Naive thymus-derived CD4-positive, alpha-beta T cell (primary cell): ENCODE results near the gene IFI27L2. TPM values are rescaled to one million over a fixed set of nuclear protein-coding genes. Genes with fewer than 3 reads are reported as not detected.
A peak's percentile ranks its signal among the peaks of the same experiment; 100 is the strongest.

Experiments used
- ATAC-seq: fragments of 150-1000 bp; cut with Tn5 transposase; 2 replicates; pipeline ENCODE4 v1.10.0; 2021; ENCODE audit warnings: mild to moderate bottlenecking, moderate library complexity
- CTCF ChIA-PET: fragments of 350-600 bp; sonication (Branson Sonifier 250); formaldehyde crosslinking; loops from one replicate; lab custom pipeline; 2021; ENCODE audit warnings: antibody characterized with exemption; lab: Charles Lee
- POLR2A ChIA-PET: fragments of 350-600 bp; sonication (Branson Sonifier 250); formaldehyde crosslinking; loops from one replicate; lab custom pipeline; 2021; ENCODE audit warnings: antibody characterized with exemption, inconsistent platforms; lab: Charles Lee
- DNase-seq, 9 donors: peaks; one replicate each; pipeline versions ENCODE4 v3.0.0 to v3.0.0-alpha.2; 2020 to 2022; ENCODE audit warnings: mixed read lengths in 1 of 9
- H3K27ac ChIP-seq: one replicate; pipeline ENCODE4 v1.7.0; 2013; ENCODE audit warnings: mild to moderate bottlenecking, low read depth, low read length, moderate library complexity
- H3K27me3 ChIP-seq, 2 donors: one replicate each; pipeline ENCODE4 v1.7.0; 2013; ENCODE audit warnings: low read length in 2 of 2, mild to moderate bottlenecking in 2 of 2, moderate library complexity in 2 of 2; ENCODE audit not compliant: control insufficient read depth in 2 of 2, insufficient read depth in 2 of 2
- H3K36me3 ChIP-seq, 3 experiments: 1 replicate in 2 of 3; 2 replicates in 1 of 3; pipeline ENCODE4 v1.7.0; 2013; ENCODE audit warnings: low read length in 3 of 3, mild to moderate bottlenecking in 3 of 3, moderate library complexity in 1 of 3; ENCODE audit not compliant: insufficient read depth in 3 of 3, control insufficient read depth in 2 of 3
- H3K4me1 ChIP-seq, 2 donors: one replicate each; pipeline ENCODE4 v1.7.0; 2013; ENCODE audit warnings: low read length in 2 of 2, mild to moderate bottlenecking in 2 of 2, moderate library complexity in 1 of 2; ENCODE audit not compliant: control insufficient read depth in 2 of 2, insufficient read depth in 2 of 2
- H3K4me3 ChIP-seq: 2 replicates; pipeline ENCODE4 v1.7.0; 2013; ENCODE audit warnings: mild to moderate bottlenecking, low read length
- H3K9me3 ChIP-seq, 3 experiments: 1 replicate in 2 of 3; 2 replicates in 1 of 3; pipeline ENCODE4 v1.7.0; 2013; ENCODE audit warnings: low read length in 3 of 3; ENCODE audit not compliant: control insufficient read depth in 2 of 3
- H3K27ac Mint-ChIP-seq, 9 donors: one replicate each; pipeline ENCODE4 v1.8.0; 2020 to 2022; ENCODE audit warnings: mixed read lengths in 9 of 9, mild to moderate bottlenecking in 8 of 9, moderate library complexity in 5 of 9, inconsistent platforms in 2 of 9
- H3K27me3 Mint-ChIP-seq, 5 donors: one replicate each; pipeline ENCODE4 v1.8.0; 2021 to 2022; ENCODE audit warnings: mixed read lengths in 5 of 5, mild to moderate bottlenecking in 1 of 5
- H3K36me3 Mint-ChIP-seq, 5 donors: one replicate each; pipeline ENCODE4 v1.8.0; 2020 to 2022; ENCODE audit warnings: mixed read lengths in 5 of 5, mild to moderate bottlenecking in 3 of 5, inconsistent platforms in 1 of 5
- H3K4me1 Mint-ChIP-seq, 7 donors: one replicate each; pipeline ENCODE4 v1.8.0; 2020 to 2022; ENCODE audit warnings: mixed read lengths in 7 of 7, mild to moderate bottlenecking in 3 of 7, inconsistent platforms in 1 of 7
- H3K4me3 Mint-ChIP-seq, 10 donors: one replicate each; pipeline ENCODE4 v1.8.0; 2020 to 2022; ENCODE audit warnings: mild to moderate bottlenecking in 10 of 10, mixed read lengths in 10 of 10, moderate library complexity in 6 of 10, inconsistent platforms in 2 of 10
- H3K9me3 Mint-ChIP-seq, 11 donors: one replicate each; pipeline ENCODE4 v1.8.0; 2020 to 2022; ENCODE audit warnings: mixed read lengths in 11 of 11, mild to moderate bottlenecking in 4 of 11, inconsistent platforms in 1 of 11, moderate library complexity in 1 of 11
- intact Hi-C, 2 donors: fragments of 100-400 bp; cut with micrococcal nuclease; formaldehyde crosslinking; loops; one replicate each; pipeline ENCODE4 v1.15.1; 2023
- polyA plus RNA-seq, 2 donors: library from polyadenylated mRNA; unstranded; fragments of 300-500 nt; fragmentation: Illumina TruSeq; gene quantifications; one replicate each; pipeline ENCODE4 v1.2.3, GENCODE V29; 2021
- total RNA-seq, 6 experiments: library from RNA in 5 of 6; stranded (reverse) in 5 of 6; gene quantifications; 1 replicate in 5 of 6; 2 replicates in 1 of 6; pipeline ENCODE4 v1.2.3 and lab custom pipeline; 2021 to 2026

IFI27L2 gene
- total and polyA plus RNA-seq, 7 experiments from 2014 or later = 17.2 to 65.8 (median 29.2) TPM

DNA sequence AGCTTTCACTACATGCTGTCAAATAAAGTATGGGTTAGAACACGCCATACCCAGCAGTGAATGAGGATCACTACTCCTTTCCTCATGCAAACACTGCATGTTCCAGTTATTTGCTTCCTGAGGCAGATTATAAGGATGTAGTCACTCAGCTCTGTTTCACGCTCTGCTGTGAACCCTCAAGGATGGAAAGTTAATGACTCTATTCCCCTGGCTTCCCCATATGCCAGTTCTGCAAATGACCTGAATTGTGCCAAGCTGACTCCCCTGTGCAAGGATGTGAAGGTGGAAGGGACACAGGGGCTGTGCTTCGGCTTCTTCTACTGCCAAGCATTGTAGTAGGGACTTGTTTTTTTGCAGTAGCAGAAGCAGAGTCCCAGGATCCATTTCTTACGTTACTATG lies 41.5 kb downstream of the IFI27L2 start:
- POLR2A ChIA-PET = no interaction called here
- CTCF ChIA-PET = no interaction called here
- no peak overlapping the region for H3K4me3 Mint-ChIP-seq

GRCh38 chr14:94081386-94081820 lies 48.0 kb downstream of the IFI27L2 start:
- peaks cover 0 to 26% (median 17%) of the 10 kb centered on the region in 3 experiments for H3K36me3 ChIP-seq
- ChIA-PET CTCF (interaction anchor here (0.7 to 2.4 kb wide), 5 partner anchors 45 to 103 kb away, joined by 3 to 10 read pairs (median 3); no protein-coding TSS in a partner anchor), POLR2A (interaction anchor here (0.8 to 3.9 kb wide), 17 partner anchors 9 to 968 kb away, joined by 3 to 29 read pairs (median 5); partner anchors contain the start of genes IFI27L2, LYSET, MOAP1 and PPP4R4)
- Mint-ChIP-seq H3K4me3 (peak overlapping the region; percentile 90 to 100 (median 99)), H3K36me3 (peaks cover 14 to 40% (median 34%) of the 10 kb centered on the region in 5 donors), H3K4me1 (peaks cover 28 to 53% (median 46%) of the 10 kb centered on the region in 7 donors), H3K9me3 (peaks cover 0 to 5% (median 0%) of the 10 kb centered on the region in 11 donors), H3K27ac (peak overlapping the region; percentile 97 to 100 (median 99)), H3K27me3 (no peaks in the 10 kb centered on the region)
- H3K4me1 ChIP-seq = peaks cover 31 to 32% of the 10 kb centered on the region in 2 donors
- H3K27ac ChIP-seq = peak overlapping the region; percentile 98
- no peaks in the 10 kb centered on the region for H3K27me3 ChIP-seq
- DNase-seq = no peak
- peak overlapping the region; percentile 74 for H3K4me3 ChIP-seq
- no peaks in the 10 kb centered on the region for H3K9me3 ChIP-seq
- peak; percentile 10 for ATAC-seq
- intact Hi-C loops = loop anchor here (1.0 to 10.0 kb wide), 17 partner anchors 8 to 1453 kb away; partner anchors contain the start of genes IFI27L2 (in 2 of the 2), OTUB2 (in 2 of the 2), ASB2 (in 1 of the 2) and BTBD7 (in 1 of the 2)

More for the DNA sequence above, 41.5 kb downstream of the IFI27L2 start:
- DNase-seq (no peak), ATAC-seq (no peak)
- Histone ChIP-seq H3K9me3 (no peaks in the 10 kb centered on the region), H3K27ac (no peak overlapping the region), H3K4me1 (no peaks in the 10 kb centered on the region), H3K4me3 (no peak overlapping the region), H3K27me3 (no peaks in the 10 kb centered on the region), H3K36me3 (no peaks in the 10 kb centered on the region)
- H3K36me3 Mint-ChIP-seq = peaks cover 0 to 15% (median 5%) of the 10 kb centered on the region in 5 donors
- peaks cover 0 to 10% (median 2%) of the 10 kb centered on the region in 7 donors for H3K4me1 Mint-ChIP-seq
- intact Hi-C loops = loop anchor here in 1 of 2 donors (10.0 kb wide), 1 partner anchor 1067 kb away; the partner anchor contains the start of gene DICER1
- H3K9me3 Mint-ChIP-seq = peaks cover 0 to 2% (median 0%) of the 10 kb centered on the region in 11 donors
- H3K27me3 Mint-ChIP-seq = no peaks in the 10 kb centered on the region
- H3K27ac Mint-ChIP-seq = no peak overlapping the region

DNA sequence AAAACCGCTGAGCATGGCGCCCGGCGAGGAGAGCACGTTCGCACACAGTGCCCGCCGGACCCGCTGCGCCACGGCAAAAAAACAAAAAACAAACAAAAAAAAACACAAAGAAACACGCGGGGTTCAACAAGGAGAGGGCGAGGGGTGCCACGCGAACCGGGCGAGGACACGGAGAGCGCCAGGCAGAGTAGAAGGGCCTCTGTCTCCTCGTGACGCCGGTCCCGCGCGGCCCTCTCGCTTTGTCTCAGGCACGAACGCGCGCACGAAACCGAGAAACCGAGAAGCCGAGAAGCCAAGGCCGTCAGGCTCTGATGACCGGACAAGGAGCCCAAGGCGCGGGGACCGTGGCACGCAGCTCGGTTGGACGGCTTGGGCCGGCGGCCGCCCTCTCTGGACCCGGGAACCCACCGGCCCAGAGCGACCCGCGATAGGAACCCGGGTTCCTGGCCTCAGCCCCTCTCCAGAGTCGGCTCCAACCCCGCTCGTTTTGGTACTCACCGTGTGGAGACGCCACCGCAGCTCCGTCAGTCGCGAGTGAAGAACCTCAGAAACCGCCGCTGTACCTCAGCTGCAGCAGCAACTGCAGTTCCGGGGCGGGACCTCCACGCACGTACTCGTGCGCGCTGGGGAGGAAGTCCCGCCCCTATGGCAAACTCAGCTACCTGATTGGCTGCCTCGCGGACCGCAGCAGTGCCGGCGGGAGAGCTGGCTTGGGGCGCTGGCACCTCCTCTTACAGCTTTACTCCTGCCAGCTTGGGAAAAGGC lies 48.6 kb downstream of the IFI27L2 start, which contains the start of the genes DDX24 and IFI27L1:
Gene DDX24, minus strand, starts transcription at position 582 of the 765 bp plus-strand sequence. CDS start 1,460 bp downstream, outside the sequence.
Gene IFI27L1, plus strand, starts transcription at position 690 of the 765 bp plus-strand sequence. CDS start 15,628 bp downstream, outside the sequence.
- peak within 1 kb of the TSS; percentile 98 for H3K27ac ChIP-seq
- no peaks in the 10 kb centered on the region for H3K27me3 Mint-ChIP-seq
- peak within 1 kb of the TSS; percentile 90 to 100 (median 99) for H3K4me3 Mint-ChIP-seq
- peaks cover 0 to 26% (median 17%) of the 10 kb centered on the region in 3 experiments for H3K36me3 ChIP-seq
- peak within 1 kb of the TSS; percentile 97 to 100 (median 99) for H3K27ac Mint-ChIP-seq
- DNase-seq (peak; percentile 92 to 97 (median 96)), ATAC-seq (peak; percentile 99)
- ChIA-PET CTCF (interaction anchor here (0.7 to 2.4 kb wide), 5 partner anchors 45 to 103 kb away, joined by 3 to 10 read pairs (median 3); no protein-coding TSS in a partner anchor), POLR2A (interaction anchor here (0.8 to 3.9 kb wide), 19 partner anchors 9 to 967 kb away, joined by 3 to 29 read pairs (median 5); partner anchors contain the start of genes IFI27L2, LYSET, MOAP1 and PPP4R4)
- no peaks in the 10 kb centered on the region for H3K9me3 ChIP-seq
- peak within 1 kb of the TSS; percentile 74 for H3K4me3 ChIP-seq
- peaks cover 14 to 40% (median 30%) of the 10 kb centered on the region in 5 donors for H3K36me3 Mint-ChIP-seq
- H3K4me1 Mint-ChIP-seq = peaks cover 28 to 58% (median 52%) of the 10 kb centered on the region in 7 donors
- H3K27me3 ChIP-seq = no peaks in the 10 kb centered on the region
- H3K9me3 Mint-ChIP-seq = peaks cover 0 to 5% (median 0%) of the 10 kb centered on the region in 11 donors
- intact Hi-C loops = loop anchor here (1.0 to 10.0 kb wide), 17 partner anchors 8 to 1454 kb away; partner anchors contain the start of genes IFI27L2 (in 2 of the 2), OTUB2 (in 2 of the 2), ASB2 (in 1 of the 2) and BTBD7 (in 1 of the 2)
- H3K4me1 ChIP-seq = peaks cover 32 to 37% of the 10 kb centered on the region in 2 donors

GRCh38 chr14:94079891-94080620 lies 49.3 kb downstream of the IFI27L2 start:
- no peaks in the 10 kb centered on the region for H3K27me3 ChIP-seq
- ATAC-seq (no peak), DNase-seq (peak in 7 of 9 donors; percentile 14 to 40 (median 38))
- H3K4me3 Mint-ChIP-seq = peak overlapping the region; percentile 90 to 100 (median 99)
- peaks cover 34 to 66% (median 59%) of the 10 kb centered on the region in 7 donors for H3K4me1 Mint-ChIP-seq
- POLR2A ChIA-PET = interaction anchor here (0.7 to 3.9 kb wide), 17 partner anchors 10 to 967 kb away, joined by 3 to 29 read pairs (median 4); partner anchors contain the start of genes IFI27L2, LYSET, MOAP1 and OTUB2
- CTCF ChIA-PET = interaction anchor here (2.4 kb wide), 1 partner anchor 44 kb away, joined by 10 read pairs; no protein-coding TSS in a partner anchor
- peaks cover 32 to 44% of the 10 kb centered on the region in 2 donors for H3K4me1 ChIP-seq
- peaks cover 5 to 26% (median 17%) of the 10 kb centered on the region in 3 experiments for H3K36me3 ChIP-seq
- H3K9me3 Mint-ChIP-seq = peaks cover 0 to 12% (median 6%) of the 10 kb centered on the region in 11 donors
- H3K4me3 ChIP-seq = peak overlapping the region; percentile 74
- H3K27ac Mint-ChIP-seq = peak overlapping the region; percentile 97 to 100 (median 99)
- H3K27me3 Mint-ChIP-seq = no peaks in the 10 kb centered on the region
- intact Hi-C loops = loop anchor here (2.0 to 10.0 kb wide), 11 partner anchors 17 to 1455 kb away; partner anchors contain the start of genes ASB2 (in 1 of the 2), DICER1 (in 1 of the 2), GLRX5 (in 1 of the 2) and GOLGA5 (in 1 of the 2)
- no peaks in the 10 kb centered on the region for H3K9me3 ChIP-seq
- H3K27ac ChIP-seq = peak overlapping the region; percentile 98
- H3K36me3 Mint-ChIP-seq = peaks cover 18 to 47% (median 37%) of the 10 kb centered on the region in 5 donors

GRCh38 chr14:94077823-94078222 lies 51.6 kb downstream of the IFI27L2 start:
- Histone ChIP-seq H3K9me3 (peaks cover 0 to 4% (median 0%) of the 10 kb centered on the region in 3 experiments), H3K4me3 (peak overlapping the region; percentile 74), H3K36me3 (peaks cover 10 to 26% (median 17%) of the 10 kb centered on the region in 3 experiments), H3K27me3 (no peaks in the 10 kb centered on the region), H3K4me1 (peaks cover 32 to 44% of the 10 kb centered on the region in 2 donors), H3K27ac (no peak overlapping the region)
- ATAC-seq (no peak), DNase-seq (no peak)
- Mint-ChIP-seq H3K4me1 (peaks cover 39 to 78% (median 69%) of the 10 kb centered on the region in 7 donors), H3K4me3 (peak overlapping the region; percentile 83 to 100 (median 99)), H3K9me3 (peaks cover 0 to 29% (median 15%) of the 10 kb centered on the region in 11 donors), H3K27me3 (no peaks in the 10 kb centered on the region), H3K36me3 (peaks cover 25 to 59% (median 51%) of the 10 kb centered on the region in 5 donors), H3K27ac (peak overlapping the region in 4 of 9 donors; percentile 9 to 99 (median 51))
- intact Hi-C loops = loop anchor here in 1 of 2 donors (2.0 kb wide), 1 partner anchor 15 kb away; no protein-coding TSS in a partner anchor
- CTCF ChIA-PET = interaction anchor here (0.9 to 1.2 kb wide), 2 partner anchors 51 to 59 kb away, joined by 3 to 4 read pairs; no protein-coding TSS in a partner anchor
- POLR2A ChIA-PET = no interaction called here
